Renal cortex interstitium (tissue), 11 donors: ENCODE results near the gene IP6K3. TPM values are rescaled to one million over a fixed set of nuclear protein-coding genes. Genes with fewer than 3 reads are reported as not detected.

Experiments
- DNase-seq, 11 donors: peaks; one replicate each; pipeline ENCODE4 v3.0.0-alpha.2; 2013; ENCODE audit warnings: low read depth in 9 of 11, low spot score in 4 of 11; ENCODE audit errors: extremely low read depth in 1 of 11
- polyA plus RNA-seq, 3 donors: library from polyadenylated mRNA; unstranded; fragments of 120-200 nt; gene quantifications; one replicate each; pipeline ENCODE4 v1.2.1, GENCODE V29; 2013; ENCODE audit not compliant: insufficient read length in 3 of 3

The IP6K3 gene
- polyA plus RNA-seq, 3 donors, result 0.93 to 1.1 (median 1.1) TPM

- no peak for DNase-seq
Measured at GRCh38 chr6:33713786-33714185, 32.9 kb downstream of the IP6K3 start.

- no peak for DNase-seq
Measured at GRCh38 chr6:33712914-33713313, 33.8 kb downstream of the IP6K3 start.

DNA sequence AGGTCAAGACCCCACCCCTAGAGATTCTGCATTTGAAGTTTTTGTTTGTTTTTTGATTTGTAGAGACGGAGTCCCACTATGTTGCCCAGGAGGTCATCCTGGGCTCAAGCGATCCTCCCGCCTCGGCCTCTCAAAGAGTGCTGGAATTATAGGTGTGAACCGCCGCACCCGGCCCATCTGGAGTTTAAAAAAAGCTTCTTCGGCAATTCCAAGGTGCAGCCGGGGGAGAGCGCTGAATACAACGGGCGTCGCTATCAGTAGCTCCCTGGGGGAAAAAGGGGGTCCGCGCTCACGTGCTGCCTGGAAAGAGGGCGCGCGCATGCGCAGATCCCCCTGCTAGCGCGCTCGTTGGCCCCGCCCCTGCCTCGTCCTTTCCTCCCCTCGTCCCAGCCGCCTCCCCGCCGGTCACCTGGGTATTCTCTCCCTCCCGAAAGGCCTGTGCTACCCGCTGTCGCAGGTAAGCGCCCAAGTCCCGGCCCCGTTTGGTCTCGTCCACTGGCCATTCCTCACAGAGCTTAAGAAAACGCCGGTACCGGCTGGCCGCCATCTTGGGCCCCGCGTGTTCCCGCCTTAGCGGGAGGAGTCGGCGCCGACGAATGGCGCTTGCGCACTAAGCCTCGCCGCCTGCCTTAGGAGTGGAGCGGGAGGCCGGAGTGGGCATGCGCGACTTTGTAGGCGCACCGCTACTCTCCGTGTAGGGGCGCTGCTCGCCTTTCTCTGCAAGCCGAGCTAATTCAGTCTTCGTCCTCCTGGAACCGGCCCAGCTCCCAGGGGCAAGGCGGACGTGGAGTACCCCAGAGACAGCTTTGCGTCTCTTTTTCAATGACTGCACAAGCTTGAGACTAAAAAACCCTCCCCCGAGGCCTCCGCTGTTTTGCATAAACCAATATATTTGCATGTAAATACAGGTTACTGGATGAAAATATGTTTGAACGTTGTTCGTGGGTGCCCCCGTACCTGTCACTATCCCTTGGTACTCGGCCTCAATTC, 35.3 kb downstream of the IP6K3 start, which contains the start of gene UQCC2:
UQCC2 (minus strand) TSS at position 561 of the 990 bp plus-strand sequence; CDS start at position 547, 14 bp downstream.
- peak; percentile 93 to 97 (median 96) for DNase-seq

DNA sequence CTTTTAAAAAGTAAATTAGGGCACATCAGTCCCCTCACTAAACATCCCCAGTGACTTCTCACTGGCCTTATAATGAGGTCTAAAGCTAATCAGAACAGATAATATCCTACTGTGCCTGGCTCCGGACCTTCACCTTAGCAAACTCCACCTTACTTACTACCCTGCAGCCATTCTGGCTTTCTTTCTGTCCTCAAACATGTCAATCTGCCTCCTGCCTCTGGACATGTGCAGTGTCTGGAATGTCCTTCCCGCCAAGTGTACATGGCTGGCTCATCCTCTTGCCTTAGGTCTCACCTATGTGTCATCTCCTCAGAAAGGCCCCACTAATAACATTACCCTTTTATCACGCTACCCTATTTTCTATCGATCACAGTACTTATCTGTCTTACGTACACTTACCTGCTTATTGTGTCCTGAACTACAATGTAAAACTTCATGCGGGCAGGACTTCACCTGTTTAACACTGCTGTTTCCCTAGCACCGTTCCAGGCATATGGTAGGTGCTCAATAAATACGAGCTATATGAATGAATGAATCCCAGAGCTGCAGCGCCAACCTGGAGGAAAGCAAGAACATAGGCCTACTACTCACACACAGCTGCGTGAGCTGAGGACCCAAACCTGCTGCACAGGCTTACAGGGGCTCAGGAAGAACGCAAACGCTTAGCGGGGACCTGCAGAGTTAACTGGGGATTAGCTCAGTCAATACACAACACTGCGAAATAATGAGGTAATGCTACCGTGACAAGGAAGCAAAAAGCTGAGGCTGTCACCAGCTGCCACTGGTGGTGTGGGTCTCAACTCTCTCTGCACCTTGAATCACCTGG, 36.2 kb downstream of the IP6K3 start:
- DNase-seq, result no peak

DNA sequence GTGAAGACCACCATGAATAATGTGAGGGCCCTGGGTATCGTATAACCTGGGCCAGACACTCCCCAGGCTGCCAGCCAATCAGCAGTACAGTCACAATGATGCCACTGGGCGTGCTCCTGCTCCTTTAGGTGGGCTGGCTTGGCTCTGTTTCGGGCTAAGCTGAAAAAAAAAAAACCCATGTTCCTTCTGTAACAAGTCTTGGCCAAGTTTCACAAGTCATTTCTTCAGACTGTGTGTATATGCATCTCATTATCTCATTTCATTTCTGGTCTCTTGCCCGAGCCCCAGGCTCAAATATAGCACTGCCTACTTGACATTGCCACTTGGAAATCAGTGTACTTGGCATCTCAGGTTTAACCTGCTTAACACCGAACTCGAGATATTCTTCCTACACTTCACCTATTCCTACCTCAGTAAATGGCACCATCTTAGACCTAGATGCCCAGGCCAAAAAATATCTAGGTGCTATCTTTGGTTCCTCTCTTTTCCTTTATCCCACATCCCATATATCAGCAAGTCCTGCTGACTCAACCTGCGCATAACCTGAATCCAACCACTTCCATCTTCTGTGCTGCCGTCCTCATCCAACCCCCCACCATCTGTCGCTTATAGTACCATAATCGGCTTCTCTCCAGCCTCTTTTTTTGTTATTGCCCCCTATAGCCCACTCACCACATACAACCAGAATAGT, 37.0 kb downstream of the IP6K3 start:
- DNase-seq, result no peak

DNA sequence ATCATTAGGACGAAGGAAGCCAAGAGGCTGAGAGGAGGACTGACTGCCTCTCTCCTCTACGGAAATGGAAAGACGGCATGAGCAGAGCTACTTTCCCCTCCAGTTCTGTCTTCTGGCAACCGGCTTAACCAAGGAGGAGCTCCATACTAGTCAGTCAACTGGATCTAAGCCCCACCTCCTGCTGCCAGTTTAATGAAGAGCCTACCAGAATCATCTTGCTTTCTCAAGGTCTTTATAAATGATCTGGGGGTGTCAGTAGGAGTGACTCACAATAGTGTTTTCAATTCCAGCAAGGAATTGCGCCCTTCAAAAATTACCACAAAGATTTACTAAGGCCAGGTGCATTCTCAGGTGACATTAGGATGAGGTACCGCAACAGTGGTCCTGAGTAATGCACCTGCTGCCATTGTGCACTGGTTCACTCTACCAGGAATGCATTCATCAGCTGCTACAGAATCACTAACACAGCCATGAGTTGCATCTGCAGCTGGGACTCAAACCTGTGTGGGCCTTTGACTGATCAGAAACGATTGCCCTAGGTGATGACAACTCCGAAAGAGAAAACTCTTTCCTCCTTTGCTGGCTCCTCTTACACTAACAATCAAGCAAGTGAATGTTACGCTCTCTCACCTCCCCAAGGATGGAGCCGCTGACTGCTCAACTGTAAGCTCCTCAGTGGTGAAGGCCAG, 38.0 kb downstream of the IP6K3 start:
- no peak for DNase-seq

- DNase-seq, result no peak
Measured at GRCh38 chr6:33707771-33708170, 38.9 kb downstream of the IP6K3 start.

- DNase-seq, result no peak
Measured at GRCh38 chr6:33705955-33706725, 40.6 kb downstream of the IP6K3 start.

DNA sequence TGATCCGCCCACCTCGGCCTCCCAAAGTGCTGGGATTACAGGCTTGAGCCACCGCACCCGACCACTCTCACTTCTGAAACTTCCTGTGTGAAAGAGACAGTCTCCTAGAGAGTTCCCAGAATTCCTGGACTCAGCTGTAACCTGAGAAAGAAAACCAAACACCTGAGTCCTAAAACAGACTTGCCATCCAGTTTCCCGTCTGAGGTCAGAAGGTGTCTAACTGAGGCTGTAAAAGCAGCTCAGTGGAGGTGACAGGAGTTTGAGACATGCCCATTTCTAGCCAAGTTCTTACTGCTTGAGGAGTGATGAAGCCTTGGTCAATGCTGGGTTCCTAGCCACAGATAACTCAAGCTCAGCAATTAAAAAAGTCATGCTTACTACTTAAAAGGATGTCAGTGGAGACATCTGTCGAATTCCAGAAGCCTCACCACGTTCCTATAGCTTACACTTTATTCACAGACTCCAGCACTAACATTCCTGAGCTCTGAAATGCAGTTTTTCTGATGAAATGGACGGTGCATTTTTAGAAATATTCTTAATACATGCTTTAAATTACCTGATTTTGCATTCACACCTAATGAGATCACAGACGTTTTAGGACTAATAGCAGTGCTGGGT, 41.3 kb downstream of the IP6K3 start:
- DNase-seq, result no peak

DNA sequence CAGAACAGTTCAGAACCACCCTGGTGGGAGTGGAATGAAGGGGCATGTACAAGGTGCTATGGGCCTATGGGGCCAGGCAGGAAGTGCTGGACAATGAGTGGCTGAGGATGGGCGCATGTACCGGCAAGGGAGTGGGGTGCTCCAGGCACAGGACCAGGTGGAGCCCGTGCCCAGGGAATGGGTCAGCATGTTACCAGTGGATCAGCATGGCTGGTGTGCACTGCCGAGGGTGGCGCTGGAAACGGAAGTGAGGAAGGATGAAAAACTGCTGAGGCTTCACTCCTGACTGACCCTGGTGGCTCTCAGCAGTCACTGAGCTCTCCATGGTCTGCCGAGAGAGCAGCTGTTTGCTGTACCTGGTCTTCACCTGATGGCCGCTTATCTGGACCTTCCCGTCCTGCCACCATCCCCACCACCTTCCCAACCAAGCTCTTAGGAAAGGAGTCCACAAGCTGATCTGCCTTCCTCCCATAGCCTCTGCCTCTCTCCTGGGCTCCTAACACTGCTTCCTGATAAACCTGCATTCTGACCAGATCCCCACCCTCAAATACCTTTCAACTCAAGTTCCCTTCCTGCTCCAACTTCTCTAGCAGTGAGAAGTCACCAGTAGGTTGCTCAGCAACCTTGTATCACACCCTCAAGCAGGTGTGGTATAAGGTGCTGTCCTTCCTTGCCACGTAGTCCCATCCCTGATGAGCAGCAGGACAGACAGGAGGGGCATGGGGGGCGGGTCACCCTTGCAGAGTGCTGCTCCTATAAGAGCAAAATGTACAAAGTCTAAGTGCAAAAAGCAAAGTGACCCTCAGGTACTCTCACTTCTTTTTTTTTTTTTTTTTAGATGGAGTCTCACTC, 42.3 kb downstream of the IP6K3 start:
- no peak for DNase-seq

- no peak for DNase-seq
Measured at GRCh38 chr6:33702345-33702977, 44.2 kb downstream of the IP6K3 start.

DNA sequence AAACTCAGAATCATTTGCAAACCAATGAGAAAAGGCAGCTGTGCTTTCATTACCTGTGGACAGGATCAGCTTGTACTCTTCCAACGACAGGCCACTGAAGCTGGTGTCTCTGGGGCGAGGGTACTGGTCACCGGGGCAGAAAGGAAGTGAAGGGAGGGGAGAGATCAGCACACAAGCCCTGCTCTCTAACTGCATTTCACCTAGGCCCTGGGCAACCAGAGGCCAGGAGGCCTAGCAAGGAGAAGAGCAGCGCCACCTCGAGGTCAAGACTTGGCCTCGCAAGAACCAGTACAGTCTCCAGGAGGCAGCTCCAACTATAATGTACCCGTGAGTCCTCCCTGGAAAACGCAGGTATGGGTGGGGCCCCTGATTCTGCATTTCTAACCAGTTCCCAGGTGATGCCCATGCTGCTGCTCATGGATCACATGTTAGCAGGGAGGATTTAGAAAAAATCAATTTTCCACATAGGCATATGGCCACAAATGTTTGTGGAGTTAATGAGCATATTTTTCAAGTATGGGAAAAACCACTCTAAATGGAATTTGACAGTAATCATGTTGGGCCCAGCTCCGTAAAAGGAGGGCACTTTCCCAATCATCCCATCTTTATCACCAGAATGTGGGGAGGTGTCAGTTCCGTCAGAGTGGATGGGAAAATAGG, 46.2 kb downstream of the IP6K3 start:
- peak in 7 of 11 donors; percentile 41 to 67 (median 50) for DNase-seq

DNA sequence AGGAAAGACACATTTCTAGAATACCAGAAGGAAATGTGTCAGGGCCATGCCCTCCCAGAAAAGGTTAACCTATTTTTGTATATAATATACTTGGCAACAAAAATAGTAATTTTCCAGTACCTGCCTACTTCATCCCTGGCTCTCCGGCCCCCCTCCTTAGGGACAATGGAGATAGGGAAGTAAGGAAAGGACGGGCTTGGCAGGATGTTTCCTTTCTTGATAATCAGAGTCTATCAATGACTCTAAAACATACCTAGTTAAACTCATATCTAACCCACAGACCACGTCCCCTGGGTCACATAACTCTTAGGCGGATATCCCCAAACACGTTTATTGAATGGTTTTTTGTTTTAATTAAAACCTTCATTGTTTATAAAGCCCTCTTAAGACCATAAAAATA, 47.0 kb downstream of the IP6K3 start:
- DNase-seq, result no peak

- no peak for DNase-seq
Measured at GRCh38 chr6:33699131-33699530, 47.6 kb downstream of the IP6K3 start.

GRCh38 chr6:33698494-33698893, 48.2 kb downstream of the IP6K3 start:
- DNase-seq, result no peak

DNA sequence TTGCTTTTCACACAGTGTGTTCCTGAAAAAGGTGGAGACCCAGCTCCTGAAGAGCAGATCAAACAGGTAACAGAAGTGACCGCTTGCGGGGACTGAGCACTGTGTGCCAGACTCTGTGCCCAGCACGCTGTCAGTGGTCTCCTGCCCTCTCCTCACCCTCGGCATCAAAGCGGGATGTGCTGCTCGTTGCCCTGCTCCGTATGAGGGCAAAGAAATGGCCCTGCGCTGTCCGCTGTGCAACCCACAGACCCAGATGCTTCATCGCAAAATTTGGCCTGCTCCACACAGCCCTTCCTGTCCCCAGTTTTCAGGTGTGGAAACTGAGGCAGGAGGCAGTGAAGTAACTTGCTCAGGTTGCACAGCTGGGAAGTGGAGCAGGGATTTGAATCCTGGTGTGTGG, 48.9 kb downstream of the IP6K3 start:
- no peak for DNase-seq
